GM19397 (cell line): ENCODE results near the gene CYTH3.
"Not testable (repeated sequence)": the region's sequence is repeated elsewhere in the genome, so short reads cannot be mapped to it uniquely, and the experiment has no call there.

ENCODE experiments used
- ATAC-seq: cut with Tn5 transposase; IDR thresholded peaks from one replicate; pipeline ENCODE4 v1.9.1; 2021; ENCODE audit warnings: mild to moderate bottlenecking, moderate library complexity; ENCODE audit not compliant: unreplicated experiment

CYTH3 gene

GRCh38 chr7:6283391-6284054 is 11.1 kb upstream of the CYTH3 start:
- not testable (repeated sequence) for ATAC-seq

- no peak for ATAC-seq
These were observed 7.5 kb upstream of the CYTH3 start for GRCh38 chr7:6279937-6280336.

- ATAC-seq = no peak
These were observed 6.9 kb upstream of the CYTH3 start for GRCh38 chr7:6279341-6279740.

- no peak for ATAC-seq
These were observed 6.4 kb upstream of the CYTH3 start for GRCh38 chr7:6278749-6279310.

GRCh38 chr7:6277476-6277875 is 5.1 kb upstream of the CYTH3 start:
- no peak for ATAC-seq

GRCh38 chr7:6276911-6277408 is 4.5 kb upstream of the CYTH3 start:
- ATAC-seq = no peak

GRCh38 chr7:6274743-6275142 is 2.3 kb upstream of the CYTH3 start:
- ATAC-seq = no peak

GRCh38 chr7:6273917-6274630 is 1.6 kb upstream of the CYTH3 start:
- no peak for ATAC-seq

GRCh38 chr7:6273380-6273837 is 985 bp upstream of the CYTH3 start:
- ATAC-seq = no peak

- ATAC-seq = peak; percentile 9
These were observed 557 bp downstream of the CYTH3 start for GRCh38 chr7:6271694-6272440.

- ATAC-seq = no peak
These were observed 1.3 kb downstream of the CYTH3 start for GRCh38 chr7:6271060-6271658.

GRCh38 chr7:6269527-6269926 is 2.9 kb downstream of the CYTH3 start:
- no peak for ATAC-seq

GRCh38 chr7:6268907-6269306 is 3.5 kb downstream of the CYTH3 start:
- ATAC-seq = no peak

- ATAC-seq = no peak
These were observed 4.2 kb downstream of the CYTH3 start for GRCh38 chr7:6268023-6268900.

GRCh38 chr7:6266699-6267098 is 5.7 kb downstream of the CYTH3 start:
- no peak for ATAC-seq

GRCh38 chr7:6262221-6262620 is 10.2 kb downstream of the CYTH3 start:
- no peak for ATAC-seq

GRCh38 chr7:6261699-6262098 is 10.7 kb downstream of the CYTH3 start:
- ATAC-seq = no peak

- no peak for ATAC-seq
These were observed 11.9 kb downstream of the CYTH3 start for GRCh38 chr7:6260291-6261187.

GRCh38 chr7:6259257-6259656 is 13.2 kb downstream of the CYTH3 start:
- ATAC-seq = no peak
